GM21576 (cell line): ENCODE results near the gene GHRHR.

Source experiments
- ATAC-seq: cut with Tn5 transposase; IDR thresholded peaks from one replicate; pipeline ENCODE4 v1.9.1; 2021; ENCODE audit warnings: mild to moderate bottlenecking, moderate library complexity; ENCODE audit not compliant: unreplicated experiment

Gene GHRHR

DNA sequence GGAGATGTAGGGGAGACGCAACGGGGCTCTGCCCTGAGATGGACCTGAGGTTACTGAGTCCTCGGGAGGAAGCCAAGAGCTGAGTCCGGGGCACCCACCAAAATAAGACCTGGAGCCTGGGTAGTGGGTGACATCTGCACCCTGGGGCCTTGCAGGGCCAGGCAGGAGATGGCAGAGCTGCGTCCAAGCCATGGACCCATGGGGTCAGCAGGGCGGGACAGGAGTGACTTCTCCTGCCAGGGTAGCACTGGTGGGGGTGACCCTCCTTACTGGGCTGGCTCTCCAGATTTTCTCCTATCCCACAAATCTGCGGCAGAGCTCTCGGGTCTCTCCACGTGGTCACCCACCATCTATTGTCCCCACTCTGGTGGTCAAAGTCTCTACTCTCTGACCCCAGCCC, 2.1 kb downstream of the GHRHR start:
- no peak for ATAC-seq

DNA sequence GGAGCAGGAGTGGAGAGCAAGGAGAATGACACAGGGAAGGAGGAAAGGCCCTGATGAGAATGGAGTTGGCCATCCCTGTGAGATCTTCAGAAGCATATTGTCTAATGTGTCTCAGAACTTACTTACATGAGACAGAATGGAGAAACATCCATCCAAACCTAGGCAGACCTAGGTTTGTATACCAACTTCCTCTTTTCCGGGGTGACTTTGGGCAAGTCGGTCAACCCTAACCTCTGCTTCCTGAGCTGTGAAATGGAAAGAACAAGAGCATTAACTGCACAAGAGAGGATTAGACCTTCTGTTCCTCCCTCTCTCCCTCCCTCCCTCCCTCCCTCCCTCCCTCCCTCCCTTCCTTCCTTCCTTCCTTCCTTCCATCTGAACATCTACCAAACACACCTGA, 4.5 kb downstream of the GHRHR start:
- no peak for ATAC-seq

DNA sequence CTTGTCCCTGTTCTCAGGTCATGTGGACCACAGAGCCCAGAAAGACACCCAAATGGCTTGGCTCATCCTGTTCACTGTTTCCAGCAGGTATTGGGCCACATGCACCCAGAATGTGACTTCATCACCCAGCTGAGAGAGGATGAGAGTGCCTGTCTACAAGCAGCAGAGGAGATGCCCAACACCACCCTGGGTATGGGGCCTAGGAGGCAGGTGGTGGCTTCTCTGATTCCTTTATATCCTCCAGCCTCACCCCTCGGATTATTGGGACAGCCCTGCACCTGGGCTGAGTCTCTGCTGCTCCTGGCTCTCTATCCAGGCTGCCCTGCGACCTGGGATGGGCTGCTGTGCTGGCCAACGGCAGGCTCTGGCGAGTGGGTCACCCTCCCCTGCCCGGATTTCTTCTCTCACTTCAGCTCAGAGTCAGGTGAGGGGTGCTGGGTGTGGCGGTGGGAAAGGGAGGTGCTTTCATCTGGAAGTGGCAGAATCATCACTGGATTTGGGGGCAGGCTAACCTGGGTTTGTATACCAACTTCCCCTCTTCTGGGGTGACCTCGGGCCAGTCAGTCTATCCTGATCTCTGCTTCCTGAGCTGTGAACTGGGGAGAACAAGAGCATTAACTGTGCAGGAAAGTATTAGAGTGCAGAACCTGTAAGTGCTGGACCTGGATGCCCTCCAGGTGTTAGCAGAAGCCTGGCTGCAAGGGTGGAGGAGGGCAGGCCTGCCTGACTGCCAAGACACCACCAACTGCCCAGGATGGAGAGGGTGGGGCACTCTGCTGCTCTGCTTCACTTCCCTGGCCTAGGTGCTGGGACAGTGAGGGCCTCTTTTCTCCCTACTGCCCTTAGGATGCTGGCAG, 5.2 kb downstream of the GHRHR start:
- no peak for ATAC-seq

DNA sequence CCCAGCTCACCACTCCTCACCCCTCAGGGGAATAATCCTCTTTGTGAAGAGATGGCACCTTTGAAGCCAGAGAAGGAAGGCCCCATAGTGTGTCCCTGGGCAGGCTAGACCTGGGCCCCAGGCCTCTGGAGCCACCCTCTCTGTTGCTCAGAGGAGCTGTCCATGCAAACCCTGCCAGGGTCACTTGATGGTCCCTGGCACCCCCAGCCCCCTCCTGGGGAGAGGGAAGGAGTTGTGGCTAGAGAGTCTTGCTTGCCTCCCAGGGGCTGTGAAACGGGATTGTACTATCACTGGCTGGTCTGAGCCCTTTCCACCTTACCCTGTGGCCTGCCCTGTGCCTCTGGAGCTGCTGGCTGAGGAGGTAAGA, 5.8 kb downstream of the GHRHR start:
- ATAC-seq, result no peak

GRCh38 chr7:30970074-30970473, 6.3 kb downstream of the GHRHR start:
- no peak for ATAC-seq

- no peak for ATAC-seq
These were observed 6.9 kb downstream of the GHRHR start for GRCh38 chr7:30970594-30971094.

- no peak for ATAC-seq
These were observed 7.7 kb downstream of the GHRHR start for GRCh38 chr7:30971440-30971839.

GRCh38 chr7:30971840-30972563, 8.2 kb downstream of the GHRHR start:
- no peak for ATAC-seq

DNA sequence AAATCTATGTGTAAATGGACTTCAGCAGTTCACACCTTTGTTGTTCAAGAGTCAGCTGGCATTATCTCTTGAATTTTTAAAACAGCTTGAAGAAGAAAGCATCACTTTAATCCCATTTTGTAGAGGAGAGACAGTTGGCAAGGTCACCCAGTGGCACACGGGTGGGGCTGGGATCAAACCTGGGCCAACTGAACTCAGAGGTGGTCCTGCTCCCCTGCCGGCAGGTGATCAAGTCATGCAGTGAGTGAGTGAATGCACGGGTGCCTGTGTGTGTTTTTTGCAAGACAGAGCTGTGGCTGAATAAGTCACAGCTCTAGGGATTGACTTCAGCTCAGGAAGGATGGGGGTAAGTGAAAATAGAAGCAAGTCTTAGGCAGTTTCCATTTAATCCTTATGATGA, 9.5 kb downstream of the GHRHR start:
- no peak for ATAC-seq

DNA sequence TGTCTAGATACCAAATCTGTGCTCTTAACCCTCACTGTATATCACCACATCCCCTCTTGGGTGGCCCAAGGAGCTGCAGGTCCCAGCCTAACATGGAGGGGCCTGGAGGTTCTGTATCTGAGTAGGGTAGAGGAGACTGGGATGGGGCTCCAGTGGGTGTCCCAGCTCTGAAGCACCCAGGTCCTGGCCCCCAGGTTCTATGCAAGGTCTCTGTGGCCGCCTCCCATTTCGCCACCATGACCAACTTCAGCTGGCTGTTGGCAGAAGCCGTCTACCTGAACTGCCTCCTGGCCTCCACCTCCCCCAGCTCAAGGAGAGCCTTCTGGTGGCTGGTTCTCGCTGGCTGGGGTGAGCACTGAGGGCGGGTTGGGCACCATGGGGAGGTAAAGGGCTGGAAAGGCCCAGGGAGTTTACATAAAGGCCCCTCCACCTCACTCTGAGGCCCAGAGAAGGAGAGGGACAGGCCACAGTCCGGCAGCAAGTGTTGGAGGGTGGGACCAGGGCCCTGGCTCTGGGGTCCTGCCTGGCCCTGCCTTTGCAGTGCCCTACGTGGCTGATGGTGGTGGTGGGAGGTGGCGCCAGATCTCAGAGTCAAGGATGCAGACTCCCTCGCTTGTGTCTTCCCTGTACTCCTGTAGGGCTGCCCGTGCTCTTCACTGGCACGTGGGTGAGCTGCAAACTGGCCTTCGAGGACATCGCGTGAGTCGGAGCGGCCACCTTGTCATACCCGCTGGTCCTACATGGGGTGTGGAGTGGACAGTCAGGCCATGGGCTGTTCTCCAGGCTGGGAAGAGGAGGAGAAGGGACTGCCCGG, 10.2 kb downstream of the GHRHR start:
- no peak for ATAC-seq

DNA sequence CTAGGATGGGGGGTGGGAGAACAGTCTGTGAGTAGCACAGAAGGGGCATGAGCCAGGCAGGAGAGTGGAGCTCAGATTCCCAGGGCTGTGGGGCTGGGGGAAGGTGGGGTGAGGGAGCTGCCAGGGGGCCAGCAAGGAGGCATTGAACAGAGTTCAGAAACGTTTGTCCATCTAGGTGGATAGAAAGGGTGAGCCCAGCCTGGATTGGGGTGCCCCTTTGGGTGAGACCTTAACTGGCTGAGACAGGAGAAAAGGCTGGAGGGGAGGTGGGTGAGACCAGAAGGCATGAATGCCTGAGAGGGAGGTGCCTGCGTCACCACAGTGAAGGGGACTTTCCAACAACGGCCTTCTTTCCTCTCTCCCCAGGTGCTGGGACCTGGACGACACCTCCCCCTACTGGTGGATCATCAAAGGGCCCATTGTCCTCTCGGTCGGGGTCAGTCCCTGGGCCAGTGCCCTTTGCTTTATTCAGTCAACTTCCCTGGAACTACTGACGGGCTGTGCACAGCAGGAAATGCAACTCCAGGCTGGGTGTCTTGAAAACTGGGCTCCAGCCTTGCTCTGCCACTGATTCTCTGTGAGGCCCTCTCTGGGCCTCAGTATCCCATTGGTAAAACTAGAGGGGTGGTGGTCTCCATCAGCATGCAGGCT, 11.0 kb downstream of the GHRHR start:
- peak; percentile 92 for ATAC-seq

GRCh38 chr7:30975256-30975899, 11.6 kb downstream of the GHRHR start:
- ATAC-seq, result no peak

GRCh38 chr7:30976381-30976780, 12.6 kb downstream of the GHRHR start:
- ATAC-seq, result no peak

DNA sequence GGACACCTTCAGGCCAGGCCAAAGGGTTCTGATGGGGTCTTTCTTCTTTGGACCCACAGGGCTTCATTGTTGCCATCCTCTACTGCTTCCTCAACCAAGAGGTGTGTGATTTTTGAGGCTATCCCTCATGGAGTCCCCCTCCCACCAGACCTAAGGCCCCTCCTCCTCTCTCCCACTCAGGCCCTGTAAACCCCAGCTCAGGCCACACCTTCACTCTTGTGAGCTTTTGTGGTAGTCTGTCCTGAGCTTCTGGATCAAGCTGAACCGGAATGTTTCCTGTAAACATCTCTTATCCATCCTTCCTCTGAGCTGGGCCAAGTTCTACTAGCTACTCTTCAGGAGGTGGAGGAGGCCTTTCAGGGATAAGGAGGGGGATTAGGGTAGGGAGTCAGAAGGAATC, 13.5 kb downstream of the GHRHR start:
- ATAC-seq, result no peak

DNA sequence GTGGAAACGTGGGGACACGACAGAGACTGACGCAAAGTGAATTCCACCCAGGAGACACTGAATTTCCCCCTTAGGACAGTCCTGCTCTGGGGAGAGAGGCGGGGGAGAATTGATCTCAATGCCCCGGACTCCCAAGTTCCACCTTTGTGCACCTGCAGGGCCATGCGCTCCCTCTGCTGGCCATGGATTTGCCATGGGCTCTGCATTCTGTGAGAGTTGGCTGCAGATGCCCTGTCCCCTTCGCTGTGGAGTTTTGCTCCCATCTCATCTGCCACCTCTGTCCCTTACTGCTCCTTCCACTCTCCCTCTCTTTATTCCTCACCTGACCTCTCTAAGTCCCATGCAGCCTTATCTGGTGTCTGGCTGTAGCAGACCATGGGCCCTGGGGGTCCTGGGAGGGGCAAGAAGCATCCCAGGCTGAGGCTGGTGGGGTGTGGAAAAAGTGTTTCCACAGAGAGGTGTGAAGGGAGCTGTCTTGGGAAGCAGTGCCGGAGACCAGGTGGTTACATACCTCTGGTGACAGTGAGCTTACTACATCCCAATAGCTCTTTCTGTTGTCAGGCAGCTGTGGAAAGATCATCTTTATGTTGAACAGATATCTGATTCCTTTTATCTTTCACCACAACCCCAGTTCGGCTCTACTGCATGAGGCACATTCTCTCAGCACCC, 14.3 kb downstream of the GHRHR start:
- no peak for ATAC-seq

DNA sequence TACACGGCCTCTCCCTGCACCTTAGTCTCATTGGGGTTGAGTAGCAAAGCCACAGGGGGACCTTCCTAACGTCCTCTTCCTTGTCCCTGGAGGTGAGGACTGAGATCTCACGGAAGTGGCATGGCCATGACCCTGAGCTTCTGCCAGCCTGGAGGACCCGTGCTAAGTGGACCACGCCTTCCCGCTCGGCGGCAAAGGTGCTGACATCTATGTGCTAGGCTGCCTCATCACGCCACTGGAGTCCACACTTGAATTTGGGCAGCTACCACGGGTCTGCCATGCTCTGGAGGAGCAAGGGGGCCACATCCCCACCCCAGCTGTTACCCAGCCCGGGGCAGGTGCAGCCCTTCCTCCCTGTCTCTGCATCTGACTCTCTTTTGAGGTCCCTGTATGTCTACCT, 15.3 kb downstream of the GHRHR start:
- no peak for ATAC-seq

- ATAC-seq, result no peak
These were observed 16.4 kb downstream of the GHRHR start for GRCh38 chr7:30980194-30980593.

DNA sequence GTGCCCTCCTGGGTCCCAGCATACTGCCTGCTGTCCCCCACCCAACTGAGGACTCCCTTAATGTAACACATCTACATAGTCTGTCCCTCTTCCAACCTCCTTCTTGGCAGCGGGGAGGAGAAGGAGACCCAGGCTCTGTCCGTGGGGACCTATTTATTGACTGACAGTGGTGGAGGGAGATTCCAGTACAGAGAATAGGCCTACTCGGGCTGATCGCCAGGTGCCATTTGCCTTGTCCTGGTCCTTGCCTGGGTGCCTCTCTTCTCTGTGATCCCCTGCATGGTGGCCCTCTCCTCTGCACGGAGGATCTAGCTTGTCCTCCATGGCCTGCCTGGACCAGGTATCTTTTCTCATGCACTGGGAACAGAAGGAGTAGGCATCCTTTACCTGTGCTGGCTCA, 17.0 kb downstream of the GHRHR start:
- no peak for ATAC-seq

DNA sequence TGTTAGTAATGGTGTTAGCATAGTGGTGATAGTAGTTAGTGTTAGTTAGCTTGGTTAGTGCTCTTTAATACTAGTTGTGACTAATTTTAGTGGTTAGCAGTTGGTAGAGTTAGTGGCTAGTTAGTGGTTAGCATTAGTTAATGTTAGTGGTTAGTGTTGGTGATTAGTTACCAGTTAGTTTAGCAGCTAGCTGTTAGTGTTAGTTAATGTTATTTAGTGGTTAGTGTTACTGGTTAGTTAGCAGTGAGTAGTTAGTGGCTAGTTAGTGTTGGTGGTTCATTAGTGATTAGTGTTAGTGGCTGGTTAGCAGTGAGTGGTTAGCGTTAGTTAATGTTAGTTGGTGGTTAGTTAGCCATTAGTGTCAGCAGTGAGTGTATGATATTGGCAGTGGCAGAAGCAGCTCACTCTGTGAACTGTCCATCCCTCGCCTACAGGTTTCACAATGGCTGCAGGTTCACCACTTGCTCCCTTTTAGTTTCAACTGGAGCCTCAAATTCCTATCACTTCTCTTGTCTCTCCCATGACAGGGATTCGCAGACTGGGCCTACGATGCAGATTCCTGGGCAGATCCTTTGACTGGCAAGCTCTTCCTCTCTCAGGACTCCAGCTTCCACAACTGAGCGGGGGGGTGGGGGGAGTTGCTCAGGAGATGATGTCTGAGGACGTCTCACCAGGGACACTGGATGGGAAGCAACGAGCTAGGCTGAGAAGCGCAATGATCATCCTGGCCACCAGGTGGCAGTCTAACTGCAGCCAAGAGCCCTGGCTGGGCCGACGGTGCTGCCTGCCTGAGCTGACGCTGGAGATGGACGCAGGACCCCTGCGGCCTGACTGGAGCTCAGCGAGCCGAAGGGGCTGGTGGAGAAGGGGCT, 19.5 kb downstream of the GHRHR start:
- peak; percentile 81 for ATAC-seq
